PFSK-1 (cell line): Measurements from ENCODE around the gene CCN5.

Experiments
- POLR2AphosphoS5 ChIP-seq: IDR thresholded peaks from 2 replicates; pipeline ENCODE4 v1.6.1; 2012; ENCODE audit warnings: low read depth, mild to moderate bottlenecking, control low read depth, low read length, moderate library complexity
- SIN3A ChIP-seq: IDR thresholded peaks from 2 replicates; pipeline ENCODE4 v1.6.1; 2012; ENCODE audit warnings: mild to moderate bottlenecking, low read length, moderate library complexity, borderline replicate concordance; ENCODE audit not compliant: insufficient read depth
- TAF1 ChIP-seq: IDR thresholded peaks from 2 replicates; pipeline ENCODE4 v1.6.1; 2012; ENCODE audit warnings: low read length, control low read depth, borderline replicate concordance; ENCODE audit not compliant: insufficient read depth

DNA sequence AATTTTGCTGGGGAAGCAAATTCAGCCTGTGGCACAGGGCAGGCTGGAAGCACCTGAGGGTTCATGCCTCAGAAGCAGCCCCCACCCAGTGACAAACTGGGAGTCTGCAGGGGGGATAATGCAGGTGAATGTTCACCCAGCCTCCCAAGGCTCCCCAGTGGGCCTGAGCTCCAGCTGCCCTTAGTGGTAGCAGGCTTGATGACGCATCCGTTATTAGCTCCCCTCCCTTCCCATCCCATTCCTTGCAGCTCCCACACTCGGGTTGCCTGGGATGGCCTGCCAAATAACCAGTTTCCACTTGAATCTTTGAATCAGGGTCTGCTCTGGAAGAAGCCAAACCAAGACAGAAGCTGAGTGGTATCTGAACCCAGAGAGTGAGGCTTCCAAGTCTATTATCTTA, 46.3 kb downstream of the CCN5 start:
- TF ChIP-seq POLR2AphosphoS5 = no peak
- no peak for TF ChIP-seq SIN3A
- TF ChIP-seq TAF1 = no peak
